NCI-H526 (cell line): ENCODE data around the gene MET.
"Not testable (repeated sequence)": the region's sequence is repeated elsewhere in the genome, so short reads cannot be mapped to it uniquely, and the experiment has no call there.

Source experiments
- DNase-seq, 2 experiments: peaks; one replicate each; lab custom pipeline; 2025; lab: John Stamatoyannopoulos, UW

MET gene

DNA sequence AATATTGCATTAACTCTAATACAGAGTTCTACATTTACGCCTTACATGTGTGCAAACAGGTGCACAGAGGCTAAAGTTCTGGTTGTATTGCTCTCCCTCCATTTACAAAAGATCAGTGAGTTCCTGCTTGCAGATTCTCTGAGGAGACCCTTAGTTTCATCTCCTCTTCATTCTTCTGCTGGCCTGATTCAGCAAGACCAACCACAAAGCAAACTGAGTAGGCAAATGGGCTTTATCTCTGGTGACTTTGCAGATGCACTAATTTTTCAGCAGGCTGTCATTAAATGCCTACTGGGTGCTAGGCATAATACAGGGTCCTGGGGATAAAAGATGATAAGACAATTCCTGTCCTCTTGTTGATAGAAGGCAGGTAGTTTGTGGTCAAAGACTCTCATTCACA, 56.4 kb downstream of the MET start:
- DNase-seq: no peak

DNA sequence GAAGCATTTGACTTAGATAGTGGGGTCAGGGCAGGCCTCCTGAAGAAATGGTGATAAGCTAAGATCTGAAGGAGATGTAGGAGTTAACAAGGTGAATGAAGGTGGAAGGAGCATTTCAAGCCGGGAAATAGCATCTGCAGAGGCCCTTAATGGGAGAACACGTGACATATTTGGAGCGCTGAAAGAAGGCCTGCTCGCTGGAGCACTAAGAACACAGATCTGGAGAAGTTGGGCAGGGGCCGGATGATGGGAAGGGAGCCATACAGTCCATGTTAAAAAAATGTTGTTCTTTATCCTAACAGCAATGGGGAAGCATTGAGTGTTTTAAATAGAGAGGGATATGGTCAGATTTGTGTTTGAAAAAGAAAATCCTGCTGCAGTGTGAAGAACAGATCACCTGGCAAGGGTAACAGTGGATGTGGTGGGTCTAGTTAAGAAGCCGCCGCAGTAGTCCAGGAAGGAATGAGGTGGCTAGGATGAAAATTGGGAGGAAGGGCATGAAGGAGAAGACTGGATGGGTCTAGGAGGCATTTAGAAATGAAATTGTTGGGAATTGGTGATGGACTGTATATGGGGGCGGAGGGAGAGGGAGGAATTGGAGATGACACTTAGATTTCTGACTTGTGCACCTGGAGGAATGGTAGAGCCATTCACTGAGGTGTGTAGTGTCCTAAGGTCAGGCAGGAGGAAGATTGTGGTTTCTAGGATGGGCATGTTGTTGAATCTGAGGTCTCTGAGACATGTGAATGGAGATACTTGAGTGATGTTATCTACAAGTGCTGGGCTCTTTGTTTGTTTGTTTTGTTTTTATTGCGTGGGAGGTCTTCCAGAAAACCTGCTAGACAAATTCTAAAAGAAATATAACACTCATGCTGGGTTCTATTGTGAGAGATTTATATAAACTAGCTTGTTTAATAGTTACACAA, 58.4 kb downstream of the MET start:
- DNase-seq: no peak

DNA sequence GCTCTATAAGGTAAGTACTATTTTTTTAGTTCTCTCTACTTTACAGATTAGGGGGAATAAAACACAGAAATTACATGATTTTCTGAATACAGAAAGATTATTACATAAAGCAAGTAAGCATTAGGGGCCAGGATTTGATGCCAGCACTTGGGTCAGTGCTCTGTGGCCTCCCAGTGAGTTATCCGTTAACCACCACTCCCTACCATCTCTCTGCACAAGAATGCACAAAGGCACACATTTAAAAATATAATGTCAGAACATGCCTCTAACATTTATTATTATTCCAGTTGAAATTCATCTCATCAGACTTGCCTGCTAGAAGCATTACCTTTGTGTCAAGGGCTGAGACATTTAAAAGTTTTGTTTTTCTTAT, 59.0 kb downstream of the MET start:
- no peak for DNase-seq

DNA sequence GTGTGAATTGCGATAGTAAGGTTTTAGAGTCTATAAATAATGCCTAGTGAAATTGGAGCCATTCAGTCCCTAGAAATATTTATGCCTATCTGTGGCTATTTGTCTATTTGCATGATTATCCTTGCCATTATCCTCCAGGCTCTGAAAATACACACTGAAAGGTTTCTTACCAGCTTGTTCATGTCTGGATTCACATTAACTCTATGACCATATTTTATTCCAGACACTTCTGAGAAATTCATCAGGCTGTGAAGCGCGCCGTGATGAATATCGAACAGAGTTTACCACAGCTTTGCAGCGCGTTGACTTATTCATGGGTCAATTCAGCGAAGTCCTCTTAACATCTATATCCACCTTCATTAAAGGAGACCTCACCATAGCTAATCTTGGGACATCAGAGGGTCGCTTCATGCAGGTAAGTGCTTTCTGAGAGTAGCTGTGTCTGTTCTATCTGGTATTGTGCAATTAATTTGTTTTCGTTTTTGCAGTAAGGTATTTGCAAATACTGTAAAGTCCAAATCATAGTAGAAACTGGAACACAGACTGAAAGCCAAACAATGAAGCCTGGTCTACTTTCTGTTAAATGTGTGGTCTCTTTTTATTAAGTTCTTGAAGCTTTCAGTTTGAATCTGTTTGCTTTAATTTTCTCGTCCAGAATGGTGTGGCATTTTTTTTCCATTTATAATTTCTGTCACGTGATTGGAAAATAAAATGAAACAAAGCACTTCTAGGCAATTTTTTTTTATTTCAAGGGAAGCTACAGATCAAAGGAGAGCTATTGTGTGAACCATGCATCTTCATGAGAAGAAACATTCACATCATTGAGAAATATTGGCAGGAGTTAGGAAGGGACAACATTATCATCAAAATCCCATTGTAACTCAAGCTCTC, 59.7 kb downstream of the MET start:
- DNase-seq: no peak

DNA sequence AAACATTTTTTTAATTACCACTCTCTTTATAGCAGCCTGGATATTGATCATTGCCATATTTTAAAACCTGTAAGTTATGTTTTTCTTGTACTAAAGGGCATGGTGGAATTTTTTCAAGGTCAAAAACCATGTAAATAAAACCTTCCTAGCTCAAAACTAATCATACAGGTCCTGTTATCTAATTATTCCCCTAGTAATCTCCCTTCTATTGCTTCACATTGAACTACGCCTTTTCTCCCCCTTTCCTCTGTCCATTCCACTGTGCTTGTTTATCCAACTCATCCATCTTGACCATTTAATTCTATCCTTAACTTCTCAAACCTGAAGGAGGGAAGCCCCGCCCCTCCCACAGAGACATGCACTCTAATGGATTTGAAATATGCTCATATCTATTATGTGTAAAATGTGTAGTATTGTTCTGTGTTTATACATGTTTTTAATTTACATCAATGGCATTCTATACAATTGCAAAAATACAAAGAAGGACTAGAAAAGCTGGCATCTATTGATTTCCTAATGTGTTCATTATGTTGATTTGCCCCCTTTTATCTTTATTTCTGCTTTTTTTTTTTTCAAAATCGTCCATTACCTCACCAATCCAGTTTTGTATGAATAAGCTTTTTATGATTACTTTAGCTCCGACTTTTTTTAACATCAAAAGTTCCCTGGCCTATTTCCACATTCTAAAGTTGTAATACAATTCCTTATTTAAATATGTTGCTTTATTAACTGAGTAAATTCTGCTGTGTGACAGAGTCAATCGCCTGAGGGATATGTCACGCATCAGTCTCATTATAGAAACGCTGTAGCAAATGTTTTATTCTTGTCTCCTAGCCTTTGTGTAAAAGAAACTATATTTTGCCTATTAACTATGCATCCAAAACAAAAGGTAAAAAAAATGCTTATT, 61.0 kb downstream of the MET start:
- DNase-seq: no peak

DNA sequence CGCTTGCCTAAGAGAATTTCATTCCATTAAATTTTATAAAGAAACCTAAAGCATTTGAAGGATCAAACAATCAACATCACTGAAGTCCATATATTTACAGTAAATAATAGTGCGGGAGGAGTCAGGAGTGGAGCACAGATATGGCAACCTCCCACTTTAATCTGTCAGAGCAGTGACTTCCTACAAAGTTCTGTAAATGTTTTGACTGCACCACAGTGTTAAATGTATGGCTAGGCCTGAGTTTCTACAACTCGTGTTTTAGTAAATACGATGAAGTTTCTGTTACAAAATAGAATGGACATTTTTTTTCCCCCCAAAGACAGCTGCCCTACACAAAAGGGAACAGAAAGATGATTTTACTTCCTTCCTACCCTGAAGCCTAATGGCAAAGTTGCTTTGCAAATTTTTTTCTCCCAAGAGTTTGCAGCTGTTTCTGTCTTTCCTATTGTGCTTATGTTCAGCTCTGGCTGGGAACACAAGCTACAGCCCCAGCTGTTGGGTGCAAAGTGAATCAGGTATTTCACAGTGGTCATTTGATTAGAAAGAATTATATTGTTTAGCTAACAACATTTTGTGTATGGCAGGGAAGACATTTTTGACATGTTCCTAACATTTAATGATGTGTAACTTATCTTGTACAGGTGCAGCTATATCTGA, 62.1 kb downstream of the MET start:
- DNase-seq: peak in 1 of 2 experiments; percentile 23

DNA sequence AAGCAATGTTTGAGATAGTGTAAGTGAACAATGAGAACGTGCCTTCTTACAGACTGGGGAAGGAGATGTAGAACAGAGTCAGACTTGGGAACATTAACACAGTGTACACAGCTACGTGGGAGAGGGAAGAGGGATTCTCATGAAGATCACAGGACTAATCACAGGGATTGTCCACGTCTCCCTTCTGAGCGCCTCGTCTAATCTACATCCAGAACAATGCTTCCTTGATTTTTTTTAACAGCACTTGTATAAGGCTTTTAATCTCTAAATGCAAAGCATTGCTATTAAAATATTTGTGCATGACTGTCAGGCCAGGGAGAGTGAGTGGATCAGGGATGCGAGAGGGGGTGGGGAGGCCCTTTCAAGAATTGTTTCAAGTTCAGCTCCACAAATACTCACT, 62.7 kb downstream of the MET start:
- peak; percentile 78 to 82 for DNase-seq

DNA sequence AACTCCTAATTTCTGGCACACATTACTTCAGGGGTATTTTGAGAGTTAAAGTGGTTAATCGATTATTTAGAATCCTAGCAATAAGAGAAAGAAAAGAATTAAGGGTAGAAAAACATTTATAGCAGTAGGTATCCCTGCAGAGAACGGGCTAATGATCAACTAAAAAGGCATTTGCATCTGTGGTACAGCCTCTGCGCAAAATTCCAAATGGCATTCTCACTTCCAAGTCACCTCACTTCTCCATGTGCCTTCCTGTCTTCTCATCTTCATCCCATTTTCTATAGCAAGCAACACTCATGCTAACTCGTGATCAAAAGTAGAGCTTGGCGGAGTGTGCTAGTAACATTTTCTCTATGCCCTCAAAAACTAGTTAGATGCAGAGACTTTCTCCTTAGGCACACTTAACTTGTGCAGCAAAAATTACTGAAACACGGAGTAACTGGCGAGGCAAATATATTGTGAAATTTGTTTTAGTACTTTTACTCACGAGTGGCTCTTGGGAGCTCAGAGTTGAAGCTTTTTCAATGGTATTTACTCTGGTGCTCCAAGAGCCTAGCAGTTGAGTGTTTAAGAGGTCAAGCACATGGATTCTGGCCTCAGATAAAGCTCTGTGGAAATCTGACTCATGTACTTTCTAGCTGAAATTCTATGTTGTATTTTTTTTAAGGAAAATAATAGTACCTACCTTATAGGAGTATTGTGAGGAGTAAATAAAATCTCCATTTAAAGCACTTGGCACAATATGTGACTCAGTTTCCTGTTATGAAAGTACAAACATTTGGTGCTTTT, 65.1 kb downstream of the MET start:
- DNase-seq: no peak

DNA sequence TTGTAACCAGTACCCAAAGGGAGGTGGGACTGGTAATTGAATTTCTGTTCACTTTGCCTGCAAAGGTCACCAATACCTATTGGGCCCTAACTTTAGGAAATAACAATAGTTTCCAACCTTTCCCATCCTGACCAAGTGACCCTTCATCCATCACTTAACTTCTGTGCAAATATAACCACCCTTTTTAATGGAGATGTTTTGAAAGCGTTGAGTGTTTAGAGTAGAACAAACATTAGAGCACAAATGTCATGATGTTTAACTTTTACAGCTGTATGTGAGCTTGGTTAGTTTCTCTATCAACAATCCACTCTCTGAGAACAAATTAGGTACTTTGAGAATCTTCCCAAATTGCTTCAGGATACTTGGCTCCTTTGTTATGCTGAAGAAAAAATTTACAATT, 66.4 kb downstream of the MET start:
- DNase-seq: no peak

DNA sequence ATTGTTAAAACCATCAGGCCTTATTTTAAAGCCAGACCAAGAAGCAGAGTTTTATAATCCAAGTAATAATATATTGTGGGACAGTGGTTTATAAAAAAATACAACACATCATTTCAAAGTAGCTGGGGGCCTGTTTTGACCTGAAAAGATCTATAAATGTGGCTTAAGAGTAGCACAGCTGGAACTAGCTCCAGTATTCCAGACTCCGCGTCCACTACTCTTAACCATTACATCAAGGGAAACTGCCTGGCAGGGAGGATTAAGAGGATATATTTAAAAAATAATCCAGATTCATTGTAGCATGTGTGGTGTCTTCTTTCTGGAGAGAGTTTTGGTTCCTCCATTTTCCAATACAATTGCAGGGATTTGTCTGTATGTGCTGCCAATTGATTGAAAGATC, 67.3 kb downstream of the MET start:
- no peak for DNase-seq

DNA sequence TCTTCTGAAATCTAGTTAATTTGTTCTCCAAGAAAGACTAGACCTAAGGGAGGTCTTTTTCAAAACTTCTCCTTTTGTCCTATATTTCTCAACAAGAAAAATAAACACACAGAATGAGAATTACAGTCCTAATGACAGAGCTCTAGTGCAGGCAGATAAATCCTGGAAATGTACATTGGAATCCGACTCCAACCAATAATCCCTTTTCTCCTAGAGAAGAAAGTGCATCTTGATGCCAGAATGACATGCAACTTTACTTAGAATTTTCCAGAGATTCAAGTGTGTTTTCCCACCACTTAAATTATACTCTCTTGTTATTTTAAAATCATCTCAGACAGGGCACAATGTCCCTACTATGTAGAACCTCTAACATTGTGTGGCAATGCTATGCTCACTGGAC, 68.2 kb downstream of the MET start:
- DNase-seq: no peak

DNA sequence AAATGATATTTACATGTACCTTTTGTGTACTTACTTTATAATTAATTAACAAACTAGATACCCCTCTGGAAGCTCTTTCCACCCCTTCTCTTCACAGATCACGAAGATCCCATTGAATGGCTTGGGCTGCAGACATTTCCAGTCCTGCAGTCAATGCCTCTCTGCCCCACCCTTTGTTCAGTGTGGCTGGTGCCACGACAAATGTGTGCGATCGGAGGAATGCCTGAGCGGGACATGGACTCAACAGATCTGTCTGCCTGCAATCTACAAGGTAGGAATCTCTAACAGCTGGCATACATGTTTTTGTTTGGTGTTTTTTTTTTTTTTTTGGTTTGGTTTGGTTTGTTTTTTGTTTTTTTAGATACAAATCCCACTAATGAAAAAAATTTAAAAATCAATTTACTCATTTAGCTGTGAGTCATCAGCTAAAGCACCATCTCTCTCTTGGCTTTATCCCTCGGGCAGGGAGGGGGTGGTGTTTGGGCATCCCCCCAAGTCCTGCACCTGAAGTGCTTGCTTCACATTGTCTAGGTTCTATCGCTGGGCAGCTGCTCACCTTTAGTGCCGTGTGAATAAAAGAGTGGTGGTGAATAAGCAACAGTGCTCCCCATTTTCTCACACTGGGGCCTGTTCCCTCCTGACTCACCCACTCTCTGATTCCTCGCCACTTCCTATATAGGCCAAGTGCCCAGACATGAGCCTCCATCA, 68.9 kb downstream of the MET start:
- no peak for DNase-seq

DNA sequence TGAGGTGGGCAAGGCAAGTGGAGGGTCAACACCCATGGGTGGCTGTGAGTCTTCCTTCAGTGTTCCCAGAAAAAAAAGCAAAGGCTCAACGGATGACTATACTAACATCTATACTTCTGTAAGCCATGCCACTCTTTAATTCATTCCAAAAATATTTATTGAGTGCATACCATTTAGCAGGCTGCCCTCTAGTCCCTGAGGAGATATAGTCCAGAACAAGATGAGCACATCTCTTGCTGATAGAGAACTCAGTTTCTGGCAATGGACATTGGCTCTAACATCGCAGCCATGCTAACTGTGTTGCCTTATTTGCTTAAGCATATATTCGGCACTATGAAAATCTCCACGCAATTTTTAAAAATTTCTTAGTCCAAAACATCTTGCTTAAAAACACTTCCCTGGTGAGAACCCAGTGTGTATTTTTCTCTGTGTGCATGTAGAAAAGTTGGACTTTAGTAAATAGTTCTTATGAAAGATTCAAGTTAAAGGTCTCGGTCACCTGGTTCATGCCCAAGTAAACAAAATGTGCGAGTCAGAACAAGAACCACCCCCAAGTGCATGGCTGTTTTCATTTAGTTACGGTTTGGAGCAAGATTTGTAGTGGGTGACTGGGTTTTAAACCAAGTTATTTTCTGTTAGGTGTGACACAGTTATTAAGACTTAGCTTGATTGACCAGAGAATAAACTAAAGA, 69.8 kb downstream of the MET start:
- DNase-seq: no peak

DNA sequence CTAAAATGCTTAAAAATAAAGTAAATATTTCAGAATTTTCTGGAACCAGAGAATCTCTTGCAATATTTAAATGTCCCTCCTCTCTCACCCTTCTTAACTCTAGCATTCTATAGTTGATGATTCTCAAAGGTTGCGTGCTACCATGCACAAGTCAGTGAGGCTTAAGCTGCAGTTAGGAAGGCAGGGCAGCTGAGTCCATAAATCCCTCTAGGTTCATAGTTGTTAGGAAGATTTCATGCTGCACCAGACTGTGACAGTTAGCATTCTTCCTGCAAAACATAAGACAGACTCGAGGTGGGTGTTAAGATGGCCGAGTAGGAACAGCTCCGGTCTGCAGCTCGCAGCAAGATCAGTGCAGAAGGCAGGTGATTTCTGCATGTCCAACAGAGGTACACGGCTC, 70.6 kb downstream of the MET start:
- DNase-seq: no peak

DNA sequence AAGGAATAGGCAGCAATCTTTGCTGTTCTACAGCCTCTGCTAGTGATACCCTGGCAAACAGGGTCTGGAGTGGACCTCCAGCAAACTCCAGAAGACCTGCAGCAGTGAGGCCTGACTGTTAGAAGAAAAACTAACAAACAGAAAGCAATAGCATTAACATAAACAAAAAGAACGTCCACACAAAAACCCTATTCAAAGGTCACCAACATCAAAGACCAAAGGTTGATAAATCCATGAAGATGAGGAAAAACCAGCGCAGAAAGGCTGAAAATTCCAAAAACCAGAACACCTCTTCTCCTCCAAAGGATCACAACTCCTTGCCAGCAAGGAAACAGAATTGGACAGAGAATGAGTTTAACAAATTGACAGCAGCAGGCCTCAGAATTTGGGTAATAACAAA, 71.8 kb downstream of the MET start:
- DNase-seq: not testable (repeated sequence)

DNA sequence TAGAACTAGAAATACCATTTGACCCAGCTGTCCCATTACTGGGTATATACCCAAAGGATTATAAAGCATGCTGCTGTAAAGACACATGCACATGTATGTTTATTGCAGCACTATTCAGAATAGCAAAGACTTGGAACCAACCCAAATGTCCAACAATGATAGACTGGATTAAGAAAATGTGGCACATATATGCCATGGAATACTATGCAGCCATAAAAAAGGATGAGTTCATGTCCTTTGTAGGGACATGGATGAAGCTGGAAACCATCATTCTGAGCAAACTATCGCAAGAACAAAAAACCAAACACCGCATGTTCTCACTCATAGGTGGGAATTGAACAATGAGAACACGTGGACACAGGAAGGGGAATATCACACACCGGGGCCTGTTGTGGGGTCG, 74.4 kb downstream of the MET start:
- not testable (repeated sequence) for DNase-seq

DNA sequence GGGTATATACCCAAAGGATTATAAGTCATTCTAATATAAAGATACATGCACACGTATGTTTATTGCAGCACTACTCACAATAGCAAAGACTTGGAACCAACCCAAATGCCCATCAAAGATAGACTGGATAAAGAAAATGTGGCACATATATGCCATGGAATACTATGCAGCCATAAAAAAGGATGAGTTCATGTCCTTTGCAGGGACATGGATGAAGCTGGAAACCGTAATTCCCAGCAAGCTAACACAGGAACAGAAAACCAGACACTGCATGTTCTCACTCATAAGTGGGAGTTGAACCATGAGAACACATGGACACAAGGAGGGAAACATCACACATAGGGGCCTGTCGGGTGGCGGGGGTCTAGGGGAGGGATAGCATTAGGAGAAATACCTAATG, 79.1 kb downstream of the MET start:
- DNase-seq: not testable (repeated sequence)

DNA sequence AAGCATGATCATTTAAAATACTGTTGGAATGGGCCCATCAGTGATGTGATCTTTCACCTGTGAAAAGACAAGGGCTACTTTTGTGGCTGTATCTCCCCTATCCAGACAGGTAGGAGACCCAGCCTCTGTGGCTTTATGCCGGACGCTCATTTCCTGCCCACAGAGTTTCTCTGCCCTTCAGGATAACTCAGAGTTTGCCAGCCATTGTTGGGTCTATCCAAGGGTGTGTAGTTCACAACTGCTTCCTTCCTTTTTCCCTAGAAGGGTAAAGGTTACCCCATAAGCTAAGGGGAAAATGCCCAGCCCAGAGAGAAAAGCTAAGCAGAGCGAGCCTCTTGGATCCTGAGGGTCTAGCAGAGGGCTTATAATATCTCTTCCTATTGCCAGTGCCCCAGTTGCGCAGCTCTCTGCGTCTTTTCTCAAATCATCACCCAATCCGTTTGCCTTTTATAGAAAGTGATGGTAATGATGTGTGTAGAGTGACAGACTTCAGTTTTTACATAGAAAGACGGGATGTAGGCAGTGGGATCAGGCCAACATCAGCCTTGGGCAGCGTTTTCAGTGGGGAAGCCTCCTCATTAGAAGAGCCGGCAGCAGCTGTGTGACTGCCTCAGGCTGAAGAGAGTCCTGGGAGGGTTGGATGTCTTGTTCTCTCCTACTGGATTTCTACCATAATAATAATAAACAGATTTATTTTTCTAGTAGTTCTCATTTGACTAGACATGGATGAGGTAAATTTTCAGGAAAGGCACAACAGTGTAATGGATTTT, 80.5 kb downstream of the MET start:
- no peak for DNase-seq

DNA sequence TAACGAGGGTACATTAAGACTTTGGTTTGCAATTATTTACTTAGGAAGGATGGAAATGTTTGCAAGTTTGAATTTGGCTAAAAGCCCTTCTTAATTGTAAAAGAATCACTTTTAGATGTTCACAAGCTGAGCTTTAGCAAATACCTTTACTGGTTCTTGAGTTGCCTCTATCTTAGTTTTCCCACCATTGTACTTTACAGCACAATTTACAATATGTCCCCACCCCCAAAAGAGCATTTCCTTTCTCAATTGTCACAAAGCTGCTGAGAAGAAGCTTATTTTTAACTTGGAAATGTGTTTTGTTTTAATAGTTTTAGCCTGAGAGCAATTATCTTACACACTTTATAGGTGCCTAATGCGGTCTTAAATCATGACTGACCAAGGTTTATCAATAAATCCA, 81.1 kb downstream of the MET start:
- DNase-seq: no peak
